ENCODE results near the gene PLA2G4D.
A peak's percentile ranks its signal among the peaks of the same experiment; 100 is the strongest.
"Not testable (repeated sequence)": the region's sequence is repeated elsewhere in the genome, so short reads cannot be mapped to it uniquely, and the experiment has no call there.

PLA2G4D gene

DNA sequence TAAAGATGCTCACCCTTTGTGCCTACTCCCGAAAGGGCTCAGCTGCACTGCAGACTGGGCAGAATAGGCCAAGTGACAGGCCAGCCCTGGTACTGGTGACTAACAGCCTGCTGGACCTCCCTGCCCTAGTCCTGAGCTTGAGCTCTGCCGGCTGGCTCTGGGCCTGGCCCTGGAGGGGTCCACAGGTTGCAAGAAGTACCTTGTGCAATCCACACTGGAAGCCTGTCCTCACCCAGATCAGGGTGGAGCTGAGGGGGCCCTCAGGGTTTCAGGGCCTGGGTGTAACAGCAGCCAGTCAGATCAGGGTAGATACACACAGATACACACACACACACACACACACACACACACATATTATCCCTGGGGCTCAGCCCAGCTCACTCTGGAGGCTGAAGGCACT lies 27.3 kb upstream of the PLA2G4D start:
- DNase-seq (ENCODE audit: low spot score), result no peak

- no peak for DNase-seq (ENCODE audit: low spot score)
These were observed 26.7 kb upstream of the PLA2G4D start for GRCh38 chr15:42121021-42121420.

- DNase-seq (ENCODE audit: low spot score), result no peak
These were observed 25.9 kb upstream of the PLA2G4D start for GRCh38 chr15:42120285-42120684.

- DNase-seq (ENCODE audit: low spot score), result no peak
These were observed 25.0 kb upstream of the PLA2G4D start for GRCh38 chr15:42119446-42119760.

GRCh38 chr15:42118650-42119445 lies 24.5 kb upstream of the PLA2G4D start:
- DNase-seq (ENCODE audit: low spot score), result no peak

GRCh38 chr15:42111924-42112323 lies 17.6 kb upstream of the PLA2G4D start:
- DNase-seq (ENCODE audit: low spot score), result no peak

GRCh38 chr15:42110367-42110766 lies 16.0 kb upstream of the PLA2G4D start:
- DNase-seq (ENCODE audit: low spot score), result no peak

DNA sequence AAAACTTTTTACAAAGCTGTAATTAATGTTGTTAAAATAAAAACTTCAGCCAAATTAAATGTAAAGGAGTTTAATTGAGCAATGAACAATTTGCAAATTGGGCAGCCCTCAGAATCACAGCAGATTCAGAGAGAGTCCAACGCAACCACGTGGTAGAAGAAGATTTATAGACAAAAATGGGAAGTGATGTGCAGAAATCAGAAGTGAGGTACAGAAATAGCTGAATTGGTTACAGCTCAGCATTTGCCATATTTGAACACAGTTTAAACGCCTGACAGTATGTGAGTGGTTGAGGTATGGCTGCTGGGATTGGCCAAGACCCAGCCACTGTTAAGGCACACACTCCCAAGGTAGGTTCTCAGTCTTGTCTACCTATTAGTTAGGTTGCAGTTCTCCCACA lies 14.4 kb upstream of the PLA2G4D start:
- no peak for DNase-seq (ENCODE audit: low spot score)

DNA sequence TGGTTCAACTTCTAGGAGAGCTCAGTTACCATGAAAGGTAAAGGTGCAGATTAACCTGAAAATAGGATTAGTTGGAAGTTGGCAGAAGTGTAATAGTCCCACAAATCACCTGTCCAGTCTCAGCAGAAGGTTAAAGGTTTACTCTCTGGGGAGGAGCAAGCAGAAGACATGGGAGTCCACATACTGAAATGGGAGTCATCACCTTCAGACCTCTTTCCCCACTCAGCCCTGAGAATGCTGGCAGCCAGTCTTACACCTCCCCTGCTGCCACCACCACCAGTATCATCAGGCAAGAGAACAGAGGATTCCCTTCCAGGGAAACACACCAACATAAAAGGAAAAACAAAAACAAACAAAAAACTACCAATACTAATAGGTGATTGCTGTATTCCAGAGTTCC lies 13.8 kb upstream of the PLA2G4D start:
- no peak for DNase-seq (ENCODE audit: low spot score)

DNA sequence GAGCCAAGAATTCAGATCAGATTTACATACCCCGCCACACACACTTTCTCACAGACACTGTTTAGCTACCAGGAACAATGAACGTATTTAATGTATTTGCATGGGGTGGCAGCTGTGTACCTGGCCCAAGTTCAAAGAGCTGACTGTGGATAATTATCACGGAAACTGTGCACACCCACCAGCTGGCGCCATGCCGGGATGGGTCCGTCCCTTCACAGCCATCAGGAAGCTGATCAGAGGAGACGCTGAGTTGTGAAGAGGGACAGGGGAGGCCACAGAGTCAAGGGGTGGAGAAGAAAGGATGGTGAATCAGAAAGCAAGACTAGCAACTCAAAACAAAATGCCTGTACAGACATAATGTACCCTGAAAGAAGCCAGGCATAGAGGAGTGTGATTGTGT lies 13.1 kb upstream of the PLA2G4D start:
- DNase-seq (ENCODE audit: low spot score), result no peak

DNA sequence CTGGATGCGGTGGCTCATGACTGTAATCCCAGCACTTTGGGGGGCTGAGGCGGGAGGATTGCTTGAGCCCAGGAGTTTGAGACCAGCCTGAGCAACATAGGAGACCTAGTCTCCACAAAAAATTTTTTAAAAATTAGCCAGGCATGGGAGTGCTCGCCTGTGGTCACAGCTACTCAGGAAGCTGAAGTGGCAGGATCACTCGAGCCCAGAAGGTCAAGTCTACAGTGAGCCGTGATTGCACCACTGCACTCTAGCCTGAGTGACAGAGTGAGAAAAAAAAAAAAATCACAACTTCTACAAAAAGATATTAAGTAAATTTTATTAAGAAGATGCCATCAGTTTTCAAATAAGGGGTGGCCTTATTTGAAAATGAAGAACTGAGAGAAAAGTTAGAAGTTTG lies 11.9 kb upstream of the PLA2G4D start:
- DNase-seq (ENCODE audit: low spot score), result no peak

GRCh38 chr15:42104095-42104891 lies 9.9 kb upstream of the PLA2G4D start:
- DNase-seq (ENCODE audit: low spot score), result no peak

- DNase-seq (ENCODE audit: low spot score), result peak; percentile 35
These were observed 8.4 kb upstream of the PLA2G4D start for GRCh38 chr15:42102646-42103235.

DNA sequence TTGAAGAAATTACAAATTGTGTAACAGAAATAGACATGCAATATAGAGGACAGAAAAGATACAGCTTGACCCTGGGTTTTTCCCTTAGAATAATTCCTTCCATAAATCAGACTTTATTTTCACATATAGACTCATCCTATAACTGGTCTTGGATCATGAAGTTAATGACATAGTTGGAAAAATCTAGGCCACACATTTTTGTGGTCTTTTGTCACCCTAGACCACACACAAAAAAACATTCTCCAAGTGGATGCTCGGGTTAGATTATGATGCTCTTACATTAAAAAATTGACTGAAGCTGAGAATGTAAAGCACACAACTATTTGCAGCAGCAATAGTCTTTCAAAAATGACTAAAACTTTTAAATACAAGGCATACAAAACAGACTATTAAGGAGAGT lies 7.5 kb upstream of the PLA2G4D start:
- DNase-seq (ENCODE audit: low spot score), result no peak

DNA sequence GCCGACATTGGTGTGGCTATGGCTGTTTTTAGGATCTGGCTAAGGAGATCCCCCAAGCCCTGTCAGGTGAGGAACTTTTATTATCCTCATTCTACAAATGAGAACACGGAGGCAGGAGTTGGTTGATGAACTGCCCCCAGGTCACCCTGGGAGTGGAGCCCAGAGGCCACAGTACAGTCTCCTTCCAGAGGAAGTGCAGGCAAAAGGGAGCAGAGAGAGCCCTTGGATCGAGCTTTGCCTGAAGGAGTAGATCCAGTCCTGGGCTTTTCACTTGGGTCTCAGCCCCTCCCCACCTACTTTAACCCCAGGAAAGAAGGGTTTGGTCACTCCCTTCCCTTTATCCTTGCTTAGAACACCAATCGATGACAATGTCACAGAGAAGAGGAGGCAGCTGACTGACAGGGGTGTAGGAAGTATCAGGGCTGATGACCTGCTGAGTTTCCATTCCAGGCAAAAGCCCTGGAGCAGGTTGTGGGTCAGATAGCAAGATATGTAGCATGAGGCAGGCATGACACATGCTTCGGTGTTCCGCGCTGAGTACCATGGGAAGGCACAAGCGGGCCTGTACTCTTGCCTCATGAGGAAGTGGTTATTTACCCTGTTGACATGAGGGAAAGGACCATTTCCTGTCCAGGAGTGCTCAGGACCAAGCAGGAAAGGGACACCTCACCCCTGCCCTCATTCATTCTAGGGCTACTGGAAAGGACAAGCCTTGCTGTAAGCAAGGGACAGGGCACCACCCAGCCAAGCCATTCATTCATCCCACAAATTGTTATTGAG lies 5.8 kb upstream of the PLA2G4D start:
- DNase-seq (ENCODE audit: low spot score), result no peak

GRCh38 chr15:42097018-42097417 lies 2.7 kb upstream of the PLA2G4D start:
- DNase-seq (ENCODE audit: low spot score), result no peak

GRCh38 chr15:42093966-42094365 lies 396 bp downstream of the PLA2G4D start:
- DNase-seq (ENCODE audit: low spot score), result no peak

DNA sequence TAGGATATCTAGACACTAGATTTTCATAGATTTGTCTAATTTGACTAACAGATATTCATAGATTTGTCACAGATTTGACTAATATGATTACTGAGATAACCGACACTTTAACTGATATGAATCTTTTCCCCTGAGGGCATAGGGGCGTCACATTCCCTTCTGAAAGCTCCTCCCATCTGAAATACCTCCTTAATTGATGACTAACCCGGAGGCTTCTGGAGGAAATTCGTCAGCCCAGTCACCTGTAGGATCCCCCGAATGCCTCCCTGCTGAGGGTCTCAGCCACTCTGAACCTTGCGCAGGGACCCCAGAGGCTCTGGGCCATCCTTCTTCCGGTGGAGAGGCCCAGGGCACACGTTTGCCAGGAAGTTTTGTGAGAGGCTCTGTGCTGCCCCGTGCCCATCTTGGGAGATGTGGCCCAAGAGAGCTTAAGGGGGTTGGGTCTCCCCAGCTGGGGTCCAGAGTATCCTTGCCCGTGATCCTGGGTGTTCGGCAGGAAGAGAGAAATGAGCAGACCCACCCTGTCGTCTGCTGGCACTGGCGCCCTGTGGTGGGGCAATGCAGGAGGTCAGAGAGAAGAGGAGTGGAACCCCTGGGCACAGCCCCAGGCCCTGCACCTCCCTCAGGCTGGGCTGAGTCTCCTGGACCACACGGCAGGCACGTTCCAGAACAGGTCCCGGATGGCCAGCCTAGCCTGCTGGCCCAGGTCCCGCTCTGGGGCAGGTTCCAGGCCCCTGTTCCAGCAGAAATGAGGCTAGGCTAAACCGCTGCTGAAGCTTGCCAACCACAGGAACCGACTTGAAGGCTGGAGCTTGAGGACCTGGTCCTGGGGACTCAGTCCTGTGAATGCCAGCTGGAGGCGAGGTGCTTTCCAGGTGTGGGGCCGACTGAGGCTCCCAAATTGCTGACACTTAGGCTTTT lies 1.7 kb downstream of the PLA2G4D start:
- DNase-seq (ENCODE audit: low spot score), result no peak

DNA sequence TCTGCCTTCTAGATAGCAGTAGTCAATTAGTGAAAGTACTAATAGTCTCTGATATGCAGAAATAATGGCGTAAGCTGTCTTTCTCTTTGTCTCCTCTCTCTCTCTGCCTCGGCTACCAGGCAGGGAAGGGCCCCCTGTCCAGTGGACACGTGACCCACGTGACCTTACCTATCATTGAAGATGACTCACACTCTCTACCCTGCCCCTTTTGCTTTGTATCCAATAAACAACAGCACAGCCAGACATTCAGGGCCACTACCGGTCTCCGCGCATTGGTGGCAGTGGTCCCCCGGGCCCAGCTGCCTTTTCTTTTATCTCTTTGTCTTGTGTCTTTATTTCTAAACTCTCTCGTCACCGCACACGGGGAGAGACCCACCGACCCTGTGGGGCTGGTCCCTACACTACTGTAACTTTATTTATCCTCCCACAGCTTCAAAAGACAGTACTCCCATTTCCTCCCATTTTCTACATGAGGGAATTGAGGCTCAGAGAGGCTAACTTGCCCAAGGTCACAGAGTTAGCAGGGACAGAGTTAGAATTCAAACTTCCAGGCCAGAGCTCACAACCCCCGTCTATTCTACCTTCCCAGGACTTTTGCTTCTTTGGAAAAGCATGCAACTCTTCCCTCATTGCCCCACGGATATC lies 2.5 kb downstream of the PLA2G4D start:
- DNase-seq (ENCODE audit: low spot score), result not testable (repeated sequence)

DNA sequence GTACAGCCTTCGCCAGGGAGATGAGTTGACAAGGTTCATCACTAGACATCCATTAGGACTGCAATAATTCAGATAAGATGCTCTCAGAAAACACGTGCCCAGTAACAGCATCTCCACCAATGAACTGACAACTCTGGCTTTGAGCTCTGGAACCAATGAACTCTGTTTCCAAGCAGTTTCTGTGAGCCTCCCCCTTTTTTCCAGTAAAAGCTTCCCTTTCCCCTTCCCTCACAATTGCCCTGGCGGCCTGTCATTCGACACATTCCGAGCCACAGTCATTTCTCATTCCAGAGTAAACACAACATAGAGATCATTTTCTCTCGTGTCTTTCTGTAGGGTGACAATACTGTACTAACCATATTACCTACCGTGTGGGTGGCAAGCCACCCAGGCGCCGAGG lies 3.6 kb downstream of the PLA2G4D start:
- DNase-seq (ENCODE audit: low spot score), result no peak

- no peak for DNase-seq (ENCODE audit: low spot score)
These were observed 4.0 kb downstream of the PLA2G4D start for GRCh38 chr15:42090370-42090769.
